Muscle layer of duodenum (tissue), 2 donors: Measurements from ENCODE around the gene PCBP3.

Source experiments
- H3K27ac ChIP-seq: one replicate; pipeline ENCODE4 v1.7.0; 2013; ENCODE audit warnings: mild to moderate bottlenecking, low read length
- H3K27me3 ChIP-seq: one replicate; pipeline ENCODE4 v1.7.0; 2013; ENCODE audit warnings: low read depth, mild to moderate bottlenecking, control low read depth, low read length
- H3K36me3 ChIP-seq, 2 donors: one replicate each; pipeline ENCODE4 v1.7.0; 2013; ENCODE audit warnings: low read length in 2 of 2, control low read depth in 1 of 2, mild to moderate bottlenecking in 1 of 2; ENCODE audit not compliant: insufficient read depth in 2 of 2, control insufficient read depth in 1 of 2
- H3K4me1 ChIP-seq, 2 donors: one replicate each; pipeline ENCODE4 v1.7.0; 2013; ENCODE audit warnings: low read length in 2 of 2, mild to moderate bottlenecking in 2 of 2, control low read depth in 1 of 2, moderate library complexity in 1 of 2; ENCODE audit not compliant: insufficient read depth in 2 of 2, control insufficient read depth in 1 of 2
- H3K4me3 ChIP-seq, 2 donors: one replicate each; pipeline ENCODE4 v1.7.0; 2013; ENCODE audit warnings: low read length in 2 of 2, low read depth in 1 of 2, mild to moderate bottlenecking in 1 of 2
- H3K9me3 ChIP-seq, 2 donors: one replicate each; pipeline ENCODE4 v1.7.0; 2013; ENCODE audit warnings: low read length in 2 of 2, control low read depth in 1 of 2, mild to moderate bottlenecking in 1 of 2; ENCODE audit not compliant: control insufficient read depth in 1 of 2
- donor health status: healthy.

Gene PCBP3

DNA sequence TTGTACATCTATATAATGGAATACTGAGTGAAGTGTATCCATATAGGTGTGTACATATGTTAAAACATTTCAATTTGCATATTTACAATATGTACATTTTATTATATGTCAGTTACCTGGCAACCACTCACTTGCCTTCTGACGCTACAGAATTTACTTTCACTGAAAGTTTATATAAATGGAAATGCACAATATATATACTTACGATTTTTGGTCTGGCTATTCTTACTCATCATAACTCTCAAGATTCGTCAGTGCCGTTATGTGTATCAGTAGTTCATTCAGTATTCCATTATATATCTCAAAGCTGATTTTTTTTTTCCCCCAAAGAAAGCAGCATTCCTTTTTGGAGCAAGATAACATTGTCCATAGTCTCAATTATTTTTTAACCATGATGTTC is 138.2 kb downstream of the PCBP3 start:
- Histone ChIP-seq H3K36me3 (no peaks in the 10 kb centered on the region), H3K27me3 (no peaks in the 10 kb centered on the region), H3K9me3 (peaks cover 0 to 8% of the 10 kb centered on the region in 2 donors), H3K4me1 (no peaks in the 10 kb centered on the region), H3K4me3 (no peak overlapping the region), H3K27ac (no peak overlapping the region)

DNA sequence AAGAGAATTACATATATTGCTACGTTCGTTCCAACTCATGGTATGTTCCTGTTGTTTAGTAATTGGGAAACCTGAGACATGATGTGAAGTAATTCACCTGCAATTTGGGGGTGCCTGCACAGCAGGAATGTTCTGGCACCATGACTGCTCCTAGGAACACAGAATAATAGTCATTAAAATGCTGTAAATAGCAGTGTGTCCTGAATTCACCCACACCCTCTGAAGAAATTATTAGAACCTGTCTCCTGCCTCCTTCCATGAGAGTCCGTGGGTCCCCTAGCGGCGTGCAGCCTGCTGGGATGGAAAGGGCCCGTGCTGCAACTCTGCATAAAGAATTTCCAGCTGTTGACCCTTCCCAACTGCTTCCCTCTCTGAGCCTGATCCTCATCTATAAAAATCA is 143.1 kb downstream of the PCBP3 start:
- Histone ChIP-seq H3K4me1 (no peaks in the 10 kb centered on the region), H3K4me3 (no peak overlapping the region), H3K27me3 (no peaks in the 10 kb centered on the region), H3K27ac (no peak overlapping the region), H3K9me3 (no peaks in the 10 kb centered on the region), H3K36me3 (no peaks in the 10 kb centered on the region)

DNA sequence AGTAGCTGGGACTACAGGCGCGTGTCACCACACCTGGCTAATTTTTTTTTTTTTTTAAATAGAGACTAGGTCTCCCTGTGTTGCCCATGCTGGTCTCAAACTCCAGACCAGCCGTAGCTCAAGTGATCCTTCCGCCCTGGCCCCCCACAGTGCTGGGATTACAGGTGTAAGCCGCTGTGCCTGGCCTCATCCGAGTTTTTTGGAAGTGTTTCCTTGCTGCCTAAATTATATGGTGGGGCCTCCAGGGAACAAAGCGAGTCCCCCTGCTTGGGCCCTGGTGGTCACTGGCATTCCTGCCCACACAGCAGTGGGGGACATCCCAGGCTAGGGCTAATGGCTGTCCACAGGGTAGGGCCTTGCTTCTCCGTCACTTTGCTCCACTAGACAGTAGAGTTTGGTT is 143.8 kb downstream of the PCBP3 start:
- H3K4me3 ChIP-seq: no peak overlapping the region
- no peak overlapping the region for H3K27ac ChIP-seq
- H3K36me3 ChIP-seq: no peaks in the 10 kb centered on the region
- H3K27me3 ChIP-seq: no peaks in the 10 kb centered on the region
- H3K4me1 ChIP-seq: no peaks in the 10 kb centered on the region
- H3K9me3 ChIP-seq: no peaks in the 10 kb centered on the region

DNA sequence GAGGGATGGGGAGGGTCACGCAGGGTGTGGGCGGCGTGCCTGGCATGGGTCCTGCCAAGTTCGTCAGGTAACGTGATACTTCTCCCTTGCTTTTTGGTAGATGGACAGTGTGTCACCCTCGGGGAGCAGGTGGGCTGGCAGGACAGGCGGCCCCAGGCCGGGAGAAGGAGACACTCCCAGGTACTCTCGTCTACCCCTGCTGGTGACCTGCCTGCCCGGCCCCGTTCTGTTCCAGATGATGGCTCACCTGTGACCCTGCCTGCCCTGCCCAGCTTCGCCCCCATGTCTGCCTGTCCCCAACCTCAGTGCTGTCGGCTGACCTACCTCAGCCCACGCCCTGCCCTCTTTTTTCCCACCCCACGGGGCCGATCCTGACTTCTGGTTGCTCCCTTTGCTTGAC is 144.7 kb downstream of the PCBP3 start:
- Histone ChIP-seq H3K27ac (no peak overlapping the region), H3K9me3 (no peaks in the 10 kb centered on the region), H3K27me3 (no peaks in the 10 kb centered on the region), H3K36me3 (no peaks in the 10 kb centered on the region), H3K4me3 (no peak overlapping the region), H3K4me1 (no peaks in the 10 kb centered on the region)

DNA sequence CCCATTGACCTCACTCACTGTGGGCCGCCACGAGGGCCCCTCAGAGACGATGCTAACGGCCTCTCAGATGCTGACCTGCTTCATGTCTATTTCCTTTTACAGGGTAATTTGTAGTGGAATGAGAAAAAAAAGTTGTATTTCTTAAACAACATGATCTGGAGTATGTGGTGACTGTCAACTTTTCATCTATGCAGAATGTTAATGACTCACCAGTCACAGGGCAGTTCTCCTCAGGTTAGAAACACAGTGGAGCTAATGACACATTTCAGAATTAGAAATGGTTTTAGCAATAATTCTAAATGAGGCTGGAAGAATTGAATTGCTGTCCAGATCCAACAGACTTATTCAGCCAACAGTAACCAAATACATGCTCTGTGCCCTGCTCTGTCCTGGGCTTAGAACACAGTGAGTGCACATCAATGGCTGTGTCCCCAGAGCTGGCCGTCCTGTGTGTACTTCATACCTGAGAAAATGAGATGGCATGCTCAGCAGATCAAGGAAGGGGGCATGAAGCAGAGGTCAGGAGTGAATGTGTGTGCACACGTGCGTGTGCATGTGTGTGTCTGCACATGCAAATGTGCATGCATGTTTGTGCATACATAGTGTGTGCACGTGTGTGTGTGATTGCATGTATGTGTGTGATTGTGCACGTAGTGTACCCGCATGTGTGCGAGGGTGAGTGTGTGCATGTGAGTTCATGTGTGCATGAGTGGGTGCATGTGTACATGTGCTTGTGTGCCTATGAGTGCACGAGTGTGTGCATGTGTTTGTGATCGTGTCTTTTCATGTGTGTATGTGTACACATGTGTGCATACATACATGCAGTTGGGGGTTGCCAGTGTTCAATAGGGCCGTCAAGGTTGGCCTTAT is 145.3 kb downstream of the PCBP3 start:
- H3K36me3 ChIP-seq: no peaks in the 10 kb centered on the region
- H3K4me3 ChIP-seq: no peak overlapping the region
- no peaks in the 10 kb centered on the region for H3K4me1 ChIP-seq
- H3K27ac ChIP-seq: no peak overlapping the region
- H3K27me3 ChIP-seq: no peaks in the 10 kb centered on the region
- H3K9me3 ChIP-seq: no peaks in the 10 kb centered on the region

DNA sequence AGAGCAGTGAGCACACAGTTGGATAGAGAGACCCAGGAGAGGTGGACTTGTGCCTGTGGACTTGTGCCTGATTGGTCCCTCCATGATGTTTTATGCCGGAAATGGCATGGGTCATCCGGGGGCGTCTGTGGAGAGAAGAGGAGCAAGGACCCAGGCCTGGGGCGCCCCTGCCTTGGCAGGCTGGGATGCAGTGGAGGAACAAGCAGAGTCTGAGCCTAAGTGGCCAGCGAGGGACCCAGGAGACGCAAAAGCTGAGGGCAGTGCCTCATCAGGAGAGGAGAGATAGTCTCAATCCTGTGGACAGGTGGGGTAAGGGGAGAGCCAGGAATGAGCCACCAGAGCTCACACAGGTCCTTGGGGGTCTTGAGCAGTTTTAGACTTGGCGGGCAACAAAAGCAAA is 146.9 kb downstream of the PCBP3 start:
- Histone ChIP-seq H3K4me1 (no peaks in the 10 kb centered on the region), H3K9me3 (no peaks in the 10 kb centered on the region), H3K27ac (no peak overlapping the region), H3K36me3 (no peaks in the 10 kb centered on the region), H3K27me3 (no peaks in the 10 kb centered on the region), H3K4me3 (no peak overlapping the region)

DNA sequence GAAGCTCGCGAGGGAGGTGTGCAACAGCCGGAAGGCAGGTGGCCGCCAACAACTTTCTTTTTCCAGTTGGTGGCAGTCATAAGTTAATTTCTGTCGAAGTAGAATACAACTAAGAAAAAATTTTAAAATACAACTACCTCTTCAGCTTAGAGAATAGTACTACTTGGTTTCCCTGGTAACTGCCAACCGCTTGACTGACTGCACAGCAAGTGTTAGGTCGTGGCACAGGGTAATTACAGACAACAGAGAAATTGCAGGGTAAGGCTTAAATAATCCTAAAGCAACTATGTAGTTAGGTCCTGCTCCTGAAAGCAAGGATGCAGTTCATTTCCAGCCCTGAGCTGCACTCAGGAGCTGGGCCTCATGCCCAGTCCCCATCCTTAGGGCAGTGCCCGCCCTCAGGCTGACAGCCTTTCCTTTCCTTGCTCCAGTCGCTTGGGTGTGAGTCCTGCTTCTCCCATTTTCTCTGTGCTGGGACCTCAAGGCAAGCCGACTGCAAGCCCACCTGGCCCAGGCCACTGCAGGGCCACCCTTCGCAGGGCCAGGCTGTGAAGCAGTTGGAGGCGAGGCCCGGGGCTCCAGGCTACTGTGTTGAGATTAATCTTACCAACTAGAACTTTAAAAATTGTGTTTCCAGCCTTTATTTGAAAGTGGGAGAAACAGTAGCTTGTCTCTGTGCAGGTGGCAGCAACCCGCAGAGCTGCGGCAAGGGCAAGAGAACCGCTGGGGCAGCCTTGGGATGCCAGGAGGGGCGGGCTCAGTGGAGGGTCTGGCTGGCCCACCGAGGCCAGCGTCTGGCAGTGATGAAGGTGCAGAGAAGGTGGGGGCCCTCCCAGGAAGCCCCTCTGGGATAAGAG is 148.3 kb downstream of the PCBP3 start:
- H3K27me3 ChIP-seq: no peaks in the 10 kb centered on the region

DNA sequence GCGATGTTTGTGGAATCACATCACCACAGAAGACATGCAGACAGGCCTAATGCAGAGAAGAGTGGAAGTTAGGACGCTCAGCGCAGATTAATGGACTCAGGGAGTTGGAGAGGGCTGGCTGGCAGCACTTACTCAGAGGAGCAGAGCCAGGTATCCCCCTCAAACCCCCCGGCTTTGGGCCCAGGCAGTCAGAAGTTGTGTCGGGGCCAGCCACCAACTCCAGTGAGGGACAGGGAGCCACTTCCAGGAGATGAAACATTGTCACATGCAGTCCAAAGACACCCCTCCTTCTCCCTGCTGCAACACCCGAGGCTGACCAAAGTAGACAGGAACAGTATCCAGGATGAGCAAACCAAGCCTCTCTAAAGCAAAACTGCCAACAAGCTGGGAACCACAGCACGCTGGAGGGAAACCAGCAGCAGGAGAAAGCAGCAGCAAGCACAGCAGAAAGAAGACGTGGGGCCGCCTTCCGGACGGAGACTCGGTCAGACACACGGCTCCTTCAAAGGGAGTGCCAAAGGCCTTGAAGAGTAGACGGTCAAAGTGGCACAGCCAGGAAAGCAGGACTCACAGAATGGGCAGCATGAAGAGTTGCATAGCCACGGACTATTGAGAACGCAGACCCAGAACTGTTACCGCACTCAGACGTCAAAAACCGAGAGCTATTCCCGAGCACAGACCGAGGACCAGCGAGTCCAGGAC is 149.3 kb downstream of the PCBP3 start:
- H3K4me1 ChIP-seq: no peaks in the 10 kb centered on the region
- H3K4me3 ChIP-seq: no peak overlapping the region
- H3K36me3 ChIP-seq: no peaks in the 10 kb centered on the region

More for the DNA sequence above, 148.3 kb downstream of the PCBP3 start:
- H3K27ac ChIP-seq: no peak overlapping the region
- no peaks in the 10 kb centered on the region for H3K9me3 ChIP-seq
- no peak overlapping the region for H3K4me3 ChIP-seq
- no peaks in the 10 kb centered on the region for H3K36me3 ChIP-seq
- H3K4me1 ChIP-seq: no peaks in the 10 kb centered on the region

DNA sequence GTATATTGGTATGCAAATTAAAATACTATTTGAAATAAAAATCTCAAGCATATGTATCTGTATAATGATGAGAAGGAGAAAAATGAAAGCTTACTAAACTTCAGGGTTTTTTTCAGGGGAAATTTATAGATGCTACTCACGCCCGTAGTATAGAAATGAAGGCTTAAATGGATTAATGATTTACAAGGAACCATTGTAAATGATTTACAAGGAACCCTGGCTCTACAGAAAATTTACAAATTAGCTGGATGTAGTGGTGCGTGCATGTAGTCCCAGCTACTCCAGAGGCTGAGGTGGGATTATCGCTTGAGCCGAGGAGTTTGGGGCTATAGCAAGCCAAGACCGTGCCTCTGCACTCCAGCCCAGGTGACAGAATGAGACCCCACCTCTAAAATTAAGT is 150.5 kb downstream of the PCBP3 start:
- no peaks in the 10 kb centered on the region for H3K27me3 ChIP-seq
- H3K36me3 ChIP-seq: no peaks in the 10 kb centered on the region
- no peak overlapping the region for H3K27ac ChIP-seq
- H3K4me3 ChIP-seq: no peak overlapping the region
- H3K9me3 ChIP-seq: no peaks in the 10 kb centered on the region
- no peaks in the 10 kb centered on the region for H3K4me1 ChIP-seq

More for the DNA sequence above, 149.3 kb downstream of the PCBP3 start:
- no peak overlapping the region for H3K27ac ChIP-seq
- no peaks in the 10 kb centered on the region for H3K9me3 ChIP-seq
- no peaks in the 10 kb centered on the region for H3K27me3 ChIP-seq

DNA sequence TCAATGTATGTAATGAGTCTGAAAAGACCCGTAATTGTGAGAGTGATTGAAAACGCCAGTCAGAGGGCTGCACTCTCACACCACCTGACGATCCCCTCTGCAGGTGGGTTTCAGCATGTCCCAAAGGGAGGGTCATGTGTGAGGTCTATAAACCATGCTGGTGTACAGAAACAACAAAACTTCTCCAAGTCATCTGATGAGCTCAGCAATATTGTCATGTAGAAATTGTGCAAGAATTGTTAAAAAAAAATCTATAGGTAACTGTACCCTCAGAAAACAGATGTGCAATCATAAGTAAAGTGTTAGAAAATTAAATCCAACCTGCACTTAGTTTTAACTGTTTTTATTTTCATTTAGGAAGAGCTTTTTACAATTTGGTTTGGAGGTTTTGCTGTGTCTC is 152.5 kb downstream of the PCBP3 start:
- no peaks in the 10 kb centered on the region for H3K27me3 ChIP-seq
- H3K4me1 ChIP-seq: no peaks in the 10 kb centered on the region
- no peak overlapping the region for H3K4me3 ChIP-seq
- no peak overlapping the region for H3K27ac ChIP-seq
- H3K36me3 ChIP-seq: no peaks in the 10 kb centered on the region
- no peaks in the 10 kb centered on the region for H3K9me3 ChIP-seq

DNA sequence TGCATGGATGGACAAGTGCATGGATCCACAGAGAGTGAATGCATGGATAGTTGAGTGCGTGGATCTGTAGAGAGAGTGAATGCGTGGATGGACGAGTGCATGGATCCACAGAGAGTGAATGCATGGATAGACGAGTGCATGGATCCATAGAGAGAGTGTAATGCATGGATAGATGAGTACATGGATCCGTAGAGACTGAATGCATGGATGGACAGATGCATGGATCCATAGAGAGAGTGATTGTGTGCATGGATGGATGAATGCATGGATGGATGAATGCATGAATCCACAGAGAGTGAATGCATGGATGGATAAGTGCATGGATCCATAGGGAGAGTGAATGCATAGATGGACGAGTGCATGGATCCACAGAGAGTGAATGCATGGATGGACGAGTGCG is 153.8 kb downstream of the PCBP3 start:
- H3K4me3 ChIP-seq: no peak overlapping the region
- no peak overlapping the region for H3K27ac ChIP-seq
- H3K36me3 ChIP-seq: no peaks in the 10 kb centered on the region
- no peaks in the 10 kb centered on the region for H3K27me3 ChIP-seq
- H3K9me3 ChIP-seq: no peaks in the 10 kb centered on the region
- H3K4me1 ChIP-seq: no peaks in the 10 kb centered on the region
